ENCODE results near the gene CASR. TPM values are rescaled to one million over a fixed set of nuclear protein-coding genes. Genes with fewer than 3 reads are reported as not detected.

The CASR gene
- total and polyA plus RNA-seq, 2 of the 4 experiments (the other 2 are of a cell fraction): not detected

DNA sequence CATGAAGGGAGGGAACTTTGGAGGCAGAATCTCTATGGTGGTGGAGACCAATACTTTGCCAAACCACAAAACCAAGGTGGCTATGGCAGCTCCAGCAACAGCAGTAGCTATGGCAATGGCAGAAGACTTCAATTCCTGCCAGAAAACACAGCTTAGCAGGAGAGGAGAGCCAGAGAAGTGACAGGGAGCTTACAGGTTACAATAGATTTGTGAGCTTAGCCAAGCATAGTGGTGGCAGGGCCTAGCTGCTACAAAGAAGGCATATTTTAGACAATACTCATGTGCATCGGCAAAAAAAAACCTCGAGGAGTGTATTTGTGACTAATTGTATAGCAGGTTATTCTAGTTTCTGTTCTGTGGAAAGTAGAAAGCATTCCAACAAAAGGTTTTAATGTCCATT, 135.2 kb downstream of the CASR start:
- no peak overlapping the region for H3K23ac ChIP-seq (ENCODE audit: low read depth, low read length)
- no peak for DNase-seq
- no peak overlapping the region for H3K27ac ChIP-seq (ENCODE audit: insufficient read depth, low read length)
- no peak overlapping the region for H4K8ac ChIP-seq (ENCODE audit: low read depth in 2 of 2, low read length in 2 of 2)
- no peak overlapping the region for H3K4me3 ChIP-seq (ENCODE audit: insufficient read depth, low read depth, low read length)
- H3K56ac ChIP-seq (ENCODE audit: extremely low read depth, insufficient read depth, low read length): no peak overlapping the region
- no peak overlapping the region for H2BK5ac ChIP-seq (ENCODE audit: low read depth, low read length, poor library complexity, severe bottlenecking)
- H2BK120ac ChIP-seq (ENCODE audit: low read depth, low read length): no peak overlapping the region
- H3K9me3 ChIP-seq (ENCODE audit: control insufficient read depth, insufficient read depth, low read length): no peaks in the 10 kb centered on the region
- H3K4me1 ChIP-seq (ENCODE audit: control insufficient read depth, insufficient read depth, low read length): no peaks in the 10 kb centered on the region
- no peak for ATAC-seq (ENCODE audit: low read depth)
- no peak overlapping the region for H2BK20ac ChIP-seq (ENCODE audit: low read depth, low read length)
- CTCF ChIA-PET: interaction anchor here (0.8 kb wide), 1 partner anchor 19 kb away, joined by 3 read pairs; no protein-coding TSS in a partner anchor
- no peak overlapping the region for H4K91ac ChIP-seq (ENCODE audit: insufficient read depth, low read depth, low read length)
- in situ Hi-C loops (cut with MboI; ENCODE audit: low sequenced_read_pairs): no loop called here
- no peak overlapping the region for H3K18ac ChIP-seq (ENCODE audit: low read depth, low read length)
- dilution Hi-C loops (cut with HindIII; ENCODE audit: low sequenced_read_pairs, unreplicated experiment): no loop called here
- no peak for TF ChIP-seq POLR2A (IDR thresholded peaks at IDR 0.05; ENCODE audit: low read depth, low read length)
- no peak for TF ChIP-seq MAFK (IDR thresholded peaks at IDR 0.05; ENCODE audit: low read depth, low read length)
- no peak for TF ChIP-seq NFE2L2 (IDR thresholded peaks at IDR 0.05; ENCODE audit: low read depth, low read length)
- no peak for TF ChIP-seq MAZ (IDR thresholded peaks at IDR 0.05; ENCODE audit: borderline replicate concordance, low read depth, low read length)
- no peak for TF ChIP-seq MXI1 (IDR thresholded peaks at IDR 0.05; ENCODE audit: borderline replicate concordance, low read depth, low read length)
- no peak for TF ChIP-seq RCOR1 (IDR thresholded peaks at IDR 0.05; ENCODE audit: insufficient replicate concordance, low read length)
- TF ChIP-seq, protein P1, sequence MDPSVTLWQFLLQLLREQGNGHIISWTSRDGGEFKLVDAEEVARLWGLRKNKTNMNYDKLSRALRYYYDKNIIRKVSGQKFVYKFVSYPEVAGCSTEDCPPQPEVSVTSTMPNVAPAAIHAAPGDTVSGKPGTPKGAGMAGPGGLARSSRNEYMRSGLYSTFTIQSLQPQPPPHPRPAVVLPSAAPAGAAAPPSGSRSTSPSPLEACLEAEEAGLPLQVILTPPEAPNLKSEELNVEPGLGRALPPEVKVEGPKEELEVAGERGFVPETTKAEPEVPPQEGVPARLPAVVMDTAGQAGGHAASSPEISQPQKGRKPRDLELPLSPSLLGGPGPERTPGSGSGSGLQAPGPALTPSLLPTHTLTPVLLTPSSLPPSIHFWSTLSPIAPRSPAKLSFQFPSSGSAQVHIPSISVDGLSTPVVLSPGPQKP (IDR thresholded peaks at IDR 0.05; ENCODE audit: borderline replicate concordance, low read depth, low read length): no peak
- TF ChIP-seq, protein P2, sequence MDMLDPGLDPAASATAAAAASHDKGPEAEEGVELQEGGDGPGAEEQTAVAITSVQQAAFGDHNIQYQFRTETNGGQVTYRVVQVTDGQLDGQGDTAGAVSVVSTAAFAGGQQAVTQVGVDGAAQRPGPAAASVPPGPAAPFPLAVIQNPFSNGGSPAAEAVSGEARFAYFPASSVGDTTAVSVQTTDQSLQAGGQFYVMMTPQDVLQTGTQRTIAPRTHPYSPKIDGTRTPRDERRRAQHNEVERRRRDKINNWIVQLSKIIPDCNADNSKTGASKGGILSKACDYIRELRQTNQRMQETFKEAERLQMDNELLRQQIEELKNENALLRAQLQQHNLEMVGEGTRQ (IDR thresholded peaks at IDR 0.05; ENCODE audit: low read depth, low read length): no peak
- TF ChIP-seq BHLHE40 (IDR thresholded peaks at IDR 0.05; ENCODE audit: low read depth, low read length): no peak
- no peak for TF ChIP-seq RAD21 (IDR thresholded peaks at IDR 0.05; ENCODE audit: low read length)
- no peak for TF ChIP-seq CHD1 (IDR thresholded peaks at IDR 0.05; ENCODE audit: low read depth, low read length)
- no peak for TF ChIP-seq FOS (IDR thresholded peaks at IDR 0.05; ENCODE audit: low read depth, low read length)
- no peak for TF ChIP-seq SMC3 (IDR thresholded peaks at IDR 0.05; ENCODE audit: low read depth, low read length)
- TF ChIP-seq CEBPB (IDR thresholded peaks at IDR 0.05; ENCODE audit: low read depth, low read length): no peak
- no peak for TF ChIP-seq RFX5 (IDR thresholded peaks at IDR 0.05; ENCODE audit: low read depth, low read length)
- TF ChIP-seq, protein P3, sequence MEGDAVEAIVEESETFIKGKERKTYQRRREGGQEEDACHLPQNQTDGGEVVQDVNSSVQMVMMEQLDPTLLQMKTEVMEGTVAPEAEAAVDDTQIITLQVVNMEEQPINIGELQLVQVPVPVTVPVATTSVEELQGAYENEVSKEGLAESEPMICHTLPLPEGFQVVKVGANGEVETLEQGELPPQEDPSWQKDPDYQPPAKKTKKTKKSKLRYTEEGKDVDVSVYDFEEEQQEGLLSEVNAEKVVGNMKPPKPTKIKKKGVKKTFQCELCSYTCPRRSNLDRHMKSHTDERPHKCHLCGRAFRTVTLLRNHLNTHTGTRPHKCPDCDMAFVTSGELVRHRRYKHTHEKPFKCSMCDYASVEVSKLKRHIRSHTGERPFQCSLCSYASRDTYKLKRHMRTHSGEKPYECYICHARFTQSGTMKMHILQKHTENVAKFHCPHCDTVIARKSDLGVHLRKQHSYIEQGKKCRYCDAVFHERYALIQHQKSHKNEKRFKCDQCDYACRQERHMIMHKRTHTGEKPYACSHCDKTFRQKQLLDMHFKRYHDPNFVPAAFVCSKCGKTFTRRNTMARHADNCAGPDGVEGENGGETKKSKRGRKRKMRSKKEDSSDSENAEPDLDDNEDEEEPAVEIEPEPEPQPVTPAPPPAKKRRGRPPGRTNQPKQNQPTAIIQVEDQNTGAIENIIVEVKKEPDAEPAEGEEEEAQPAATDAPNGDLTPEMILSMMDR (conservative IDR thresholded peaks at IDR 0.05; ENCODE audit: low read depth, low read length): no peak
- H4K20me1 ChIP-seq (ENCODE audit: insufficient read depth, low read length): no peaks in the 10 kb centered on the region
- H2AK9ac ChIP-seq (replicated peaks; ENCODE audit: low read depth, low read length, poor library complexity): no peak overlapping the region
- WGBS, 2 experiments (ENCODE audit: extremely low coverage in 2 of 2, insufficient read length in 1 of 2): 85% methylated on average over 2 of the region's 2 CpGs; no CpG with 5 or more reads in 1 of the 2 experiments
- H3K27me3 ChIP-seq (ENCODE audit: control insufficient read depth, insufficient read depth, low read length): peaks cover 2% of the 10 kb centered on the region; the same call in 1 of the 2 replicates
- no peak overlapping the region for H4K5ac ChIP-seq (ENCODE audit: low read depth, low read length)
- H3K4ac ChIP-seq (ENCODE audit: low read depth, low read length): no peak overlapping the region
- H3K36me3 ChIP-seq (ENCODE audit: control insufficient read depth, insufficient read depth, low read length): no peaks in the 10 kb centered on the region
- intact Hi-C loops (cut with micrococcal nuclease): no loop called here
- no peaks in the 10 kb centered on the region for H3K9me1 ChIP-seq (ENCODE audit: insufficient read depth, low read length)
- no TSS peak for BruUV-seq (replicated peaks)
- no peak overlapping the region for H3K14ac ChIP-seq (replicated peaks; ENCODE audit: low read depth, low read length)
- H3K79me1 ChIP-seq (ENCODE audit: low read depth in 1 of 2, low read length in 2 of 2): no peaks in the 10 kb centered on the region
- H2BK15ac ChIP-seq (ENCODE audit: low read depth, low read length): no peak overlapping the region
- POLR2A ChIA-PET (ENCODE audit: unreplicated experiment): no interaction called here
- H3K4me2 ChIP-seq (ENCODE audit: low read depth, low read length): no peak overlapping the region
- H3K9ac ChIP-seq (ENCODE audit: low read depth, low read length): no peak overlapping the region
- H2AFZ ChIP-seq (replicated peaks; ENCODE audit: low read length, poor library complexity): no peak overlapping the region
- no peak overlapping the region for H2AK5ac ChIP-seq (ENCODE audit: low read depth, low read length)

Data from IMR-90 (cell line).